Effector memory CD8-positive, alpha-beta T cell (primary cell): ENCODE data around the gene ACAN.

ENCODE experiments used
- ATAC-seq: fragments of 150-1000 bp; cut with Tn5 transposase; replicated peaks from 2 replicates; pipeline ENCODE4 v1.10.0; 2021; ENCODE audit warnings: mild to moderate bottlenecking, moderate library complexity
- DNase-seq, 3 experiments: peaks; one replicate each; pipeline ENCODE4 v3.0.0; 2021
- H3K27ac Mint-ChIP-seq, 2 donors: one replicate each; pipeline ENCODE4 v1.8.0; 2022; ENCODE audit warnings: mild to moderate bottlenecking in 2 of 2, mixed read lengths in 2 of 2, moderate library complexity in 2 of 2
- H3K27me3 Mint-ChIP-seq, 2 donors: one replicate each; pipeline ENCODE4 v1.8.0; 2022; ENCODE audit warnings: mixed read lengths in 2 of 2
- H3K36me3 Mint-ChIP-seq: one replicate; pipeline ENCODE4 v1.8.0; 2022; ENCODE audit warnings: mild to moderate bottlenecking, moderate library complexity, mixed read lengths; ENCODE audit not compliant: insufficient read depth
- H3K4me1 Mint-ChIP-seq, 2 donors: one replicate each; pipeline ENCODE4 v1.8.0; 2022; ENCODE audit warnings: low read depth in 2 of 2, mixed read lengths in 2 of 2
- H3K4me3 Mint-ChIP-seq, 2 donors: one replicate each; pipeline ENCODE4 v1.8.0; 2022; ENCODE audit warnings: mild to moderate bottlenecking in 2 of 2, mixed read lengths in 2 of 2, moderate library complexity in 2 of 2
- H3K9me3 Mint-ChIP-seq, 2 donors: one replicate each; pipeline ENCODE4 v1.8.0; 2022; ENCODE audit warnings: mixed read lengths in 2 of 2

The ACAN gene

DNA sequence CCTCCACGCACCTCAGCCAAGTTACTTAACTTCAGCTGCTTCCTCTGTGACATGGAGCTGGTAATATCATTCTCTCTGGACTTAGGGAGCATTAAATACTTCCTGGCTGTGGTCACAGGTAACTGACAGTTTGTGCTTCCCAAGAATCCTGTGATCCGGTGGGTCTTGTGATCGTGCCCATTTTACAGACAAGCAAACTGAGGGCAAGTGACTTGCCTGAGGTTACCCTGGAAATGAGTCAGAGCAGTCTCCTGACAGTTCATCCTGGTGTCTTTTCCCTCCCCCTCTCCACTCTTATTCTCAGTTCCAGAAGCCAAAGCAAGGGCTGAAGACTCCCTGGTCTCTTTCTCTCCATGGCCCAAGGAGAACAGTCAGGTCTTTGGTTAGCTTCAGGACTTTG is 35.9 kb downstream of the ACAN start:
- Mint-ChIP-seq H3K27me3 (peaks cover 13 to 37% of the 10 kb centered on the region in 2 donors), H3K36me3 (no peaks in the 10 kb centered on the region), H3K4me3 (no peak overlapping the region), H3K27ac (no peak overlapping the region), H3K4me1 (peaks cover 0 to 4% of the 10 kb centered on the region in 2 donors), H3K9me3 (no peaks in the 10 kb centered on the region)
- no peak for DNase-seq
- ATAC-seq, result no peak

DNA sequence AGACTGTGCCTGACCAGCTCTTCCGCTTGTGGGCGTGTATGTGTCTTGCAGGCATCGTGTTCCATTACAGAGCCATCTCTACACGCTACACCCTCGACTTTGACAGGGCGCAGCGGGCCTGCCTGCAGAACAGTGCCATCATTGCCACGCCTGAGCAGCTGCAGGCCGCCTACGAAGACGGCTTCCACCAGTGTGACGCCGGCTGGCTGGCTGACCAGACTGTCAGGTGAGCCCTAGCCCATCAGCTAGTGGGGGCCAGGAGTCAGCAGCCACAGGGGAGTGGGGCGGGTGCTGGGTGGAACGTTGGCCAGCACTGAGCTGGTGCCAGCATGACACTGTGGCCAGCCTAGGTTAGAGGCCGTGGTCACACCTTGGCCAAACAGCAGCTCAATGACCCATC is 36.7 kb downstream of the ACAN start:
- ATAC-seq, result no peak

DNA sequence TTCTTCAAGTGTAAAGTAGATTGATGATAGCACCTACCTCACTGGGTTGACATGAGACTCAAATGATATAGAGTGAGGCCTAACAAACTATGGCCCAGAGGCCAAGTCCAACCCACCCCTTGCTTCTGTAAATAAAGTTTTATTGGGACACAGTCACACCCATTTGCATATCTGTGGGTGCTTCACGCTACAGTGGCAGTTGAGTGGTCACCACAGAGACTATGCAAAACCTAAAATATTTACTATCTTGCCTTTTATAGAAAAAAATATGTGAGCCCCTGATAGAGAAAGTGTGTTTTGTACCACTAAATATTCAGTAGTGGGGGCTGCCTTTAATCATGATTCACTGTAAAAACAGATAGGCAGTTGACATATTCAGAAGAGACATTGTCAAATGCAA is 38.0 kb downstream of the ACAN start:
- DNase-seq (no peak), ATAC-seq (no peak)
- Mint-ChIP-seq H3K4me3 (no peak overlapping the region), H3K36me3 (no peaks in the 10 kb centered on the region), H3K27me3 (peaks cover 13 to 37% of the 10 kb centered on the region in 2 donors), H3K9me3 (no peaks in the 10 kb centered on the region), H3K27ac (no peak overlapping the region), H3K4me1 (no peaks in the 10 kb centered on the region)

More for the DNA sequence above, 36.7 kb downstream of the ACAN start:
- Mint-ChIP-seq H3K9me3 (no peaks in the 10 kb centered on the region), H3K27me3 (peaks cover 13 to 37% of the 10 kb centered on the region in 2 donors), H3K27ac (no peak overlapping the region), H3K36me3 (no peaks in the 10 kb centered on the region), H3K4me1 (no peaks in the 10 kb centered on the region), H3K4me3 (no peak overlapping the region)
- no peak for DNase-seq

DNA sequence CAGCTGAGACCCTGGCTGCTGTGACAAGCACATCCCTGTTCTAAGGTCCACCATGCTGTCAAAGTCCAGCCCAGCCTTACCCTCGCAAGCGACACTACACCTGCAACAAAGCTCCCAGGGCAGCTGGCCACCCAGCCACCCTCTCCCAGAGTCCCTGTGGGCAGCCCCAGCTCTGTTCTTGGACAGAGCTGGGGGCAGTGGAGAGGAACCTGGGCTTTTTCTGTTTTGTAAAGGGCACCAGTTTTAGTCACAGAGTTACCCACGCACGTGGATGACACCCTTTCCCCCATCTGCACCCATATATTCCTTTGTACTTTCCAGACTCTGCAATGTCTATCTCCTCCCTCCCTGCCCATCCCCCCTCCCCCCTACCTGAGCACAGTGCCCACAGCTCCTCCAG is 38.9 kb downstream of the ACAN start:
- Mint-ChIP-seq H3K36me3 (no peaks in the 10 kb centered on the region), H3K9me3 (no peaks in the 10 kb centered on the region), H3K27me3 (peaks cover 13 to 42% of the 10 kb centered on the region in 2 donors), H3K4me1 (no peaks in the 10 kb centered on the region), H3K27ac (no peak overlapping the region), H3K4me3 (no peak overlapping the region)
- ATAC-seq, result no peak
- DNase-seq, result no peak

DNA sequence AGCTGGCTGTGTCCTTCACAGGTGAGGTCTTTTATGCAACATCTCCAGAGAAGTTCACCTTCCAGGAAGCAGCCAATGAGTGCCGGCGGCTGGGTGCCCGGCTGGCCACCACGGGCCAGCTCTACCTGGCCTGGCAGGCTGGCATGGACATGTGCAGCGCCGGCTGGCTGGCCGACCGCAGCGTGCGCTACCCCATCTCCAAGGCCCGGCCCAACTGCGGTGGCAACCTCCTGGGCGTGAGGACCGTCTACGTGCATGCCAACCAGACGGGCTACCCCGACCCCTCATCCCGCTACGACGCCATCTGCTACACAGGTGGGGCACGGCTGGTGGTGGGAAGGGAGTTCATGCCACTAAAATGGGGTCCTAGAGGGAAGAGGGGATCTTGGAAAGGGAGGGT is 40.1 kb downstream of the ACAN start:
- Mint-ChIP-seq H3K9me3 (no peaks in the 10 kb centered on the region), H3K4me3 (no peak overlapping the region), H3K27ac (no peak overlapping the region), H3K4me1 (no peaks in the 10 kb centered on the region), H3K27me3 (peaks cover 6 to 49% of the 10 kb centered on the region in 2 donors), H3K36me3 (no peaks in the 10 kb centered on the region)
- ATAC-seq (no peak), DNase-seq (no peak)

DNA sequence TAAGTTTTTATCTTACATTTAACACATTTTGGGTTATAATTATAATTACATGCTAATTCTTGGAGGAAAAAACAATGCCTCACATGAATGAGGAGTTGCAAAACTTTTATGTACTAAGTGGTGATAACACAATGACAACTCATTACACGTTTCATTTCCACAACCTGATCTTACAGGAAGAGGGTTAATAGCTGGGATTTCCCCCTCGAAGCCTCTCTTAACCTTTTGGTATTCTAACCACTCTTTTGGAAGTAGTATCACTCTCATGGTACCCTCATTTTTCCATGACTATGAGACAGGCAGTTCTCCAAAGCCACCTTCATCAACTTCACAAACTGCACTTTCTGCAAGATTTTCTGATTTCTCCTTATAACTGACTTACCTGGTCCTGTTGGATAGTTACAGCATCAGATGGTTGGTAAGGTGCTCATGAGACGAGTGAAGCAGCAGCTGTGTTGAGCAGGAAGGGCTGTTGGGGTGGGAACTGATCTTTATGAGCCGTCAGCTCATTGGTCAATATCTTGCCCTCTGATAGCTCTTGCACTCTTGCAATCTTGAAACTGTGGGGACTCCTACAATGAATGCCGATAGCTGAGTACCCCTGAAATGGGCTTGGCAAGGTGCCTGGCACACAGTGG is 41.6 kb downstream of the ACAN start:
- H3K36me3 Mint-ChIP-seq, result no peaks in the 10 kb centered on the region
- H3K4me1 Mint-ChIP-seq, result no peaks in the 10 kb centered on the region
- no peak overlapping the region for H3K27ac Mint-ChIP-seq
- no peak overlapping the region for H3K4me3 Mint-ChIP-seq
- no peak for ATAC-seq
- no peak for DNase-seq
- peaks cover 11 to 49% of the 10 kb centered on the region in 2 donors for H3K27me3 Mint-ChIP-seq
- no peaks in the 10 kb centered on the region for H3K9me3 Mint-ChIP-seq

DNA sequence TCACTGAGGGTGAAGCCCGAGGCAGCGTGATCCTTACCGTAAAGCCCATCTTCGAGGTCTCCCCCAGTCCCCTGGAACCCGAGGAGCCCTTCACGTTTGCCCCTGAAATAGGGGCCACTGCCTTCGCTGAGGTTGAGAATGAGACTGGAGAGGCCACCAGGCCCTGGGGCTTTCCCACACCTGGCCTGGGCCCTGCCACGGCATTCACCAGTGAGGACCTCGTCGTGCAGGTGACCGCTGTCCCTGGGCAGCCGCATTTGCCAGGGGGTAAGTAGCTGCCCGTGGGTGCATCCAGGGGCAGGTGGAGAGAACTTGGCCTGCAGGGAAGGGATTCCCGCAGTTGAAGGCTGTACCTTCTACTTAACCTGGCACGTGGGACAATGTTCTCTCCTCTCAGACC is 42.4 kb downstream of the ACAN start:
- H3K4me3 Mint-ChIP-seq, result no peak overlapping the region
- DNase-seq, result no peak
- no peak for ATAC-seq
- H3K27me3 Mint-ChIP-seq, result peaks cover 17 to 49% of the 10 kb centered on the region in 2 donors
- no peaks in the 10 kb centered on the region for H3K4me1 Mint-ChIP-seq
- no peaks in the 10 kb centered on the region for H3K9me3 Mint-ChIP-seq
- H3K36me3 Mint-ChIP-seq, result no peaks in the 10 kb centered on the region
- H3K27ac Mint-ChIP-seq, result no peak overlapping the region

DNA sequence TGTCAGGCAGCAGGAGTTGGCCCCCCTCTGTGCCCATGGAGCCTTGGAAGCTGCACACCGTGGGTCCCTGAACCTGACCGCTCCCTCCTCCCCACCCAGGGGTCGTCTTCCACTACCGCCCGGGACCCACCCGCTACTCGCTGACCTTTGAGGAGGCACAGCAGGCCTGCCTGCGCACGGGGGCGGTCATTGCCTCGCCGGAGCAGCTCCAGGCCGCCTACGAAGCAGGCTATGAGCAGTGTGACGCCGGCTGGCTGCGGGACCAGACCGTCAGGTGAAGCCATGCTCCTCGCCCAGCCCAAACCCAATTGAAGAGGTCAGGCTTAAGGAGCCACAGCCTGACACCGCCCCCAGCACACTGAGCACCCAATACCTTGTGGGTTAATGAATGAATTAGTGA is 43.9 kb downstream of the ACAN start:
- Mint-ChIP-seq H3K36me3 (no peaks in the 10 kb centered on the region), H3K4me1 (no peaks in the 10 kb centered on the region), H3K9me3 (no peaks in the 10 kb centered on the region), H3K4me3 (no peak overlapping the region), H3K27ac (no peak overlapping the region), H3K27me3 (peaks cover 20 to 61% of the 10 kb centered on the region in 2 donors)
- ATAC-seq, result no peak
- no peak for DNase-seq

DNA sequence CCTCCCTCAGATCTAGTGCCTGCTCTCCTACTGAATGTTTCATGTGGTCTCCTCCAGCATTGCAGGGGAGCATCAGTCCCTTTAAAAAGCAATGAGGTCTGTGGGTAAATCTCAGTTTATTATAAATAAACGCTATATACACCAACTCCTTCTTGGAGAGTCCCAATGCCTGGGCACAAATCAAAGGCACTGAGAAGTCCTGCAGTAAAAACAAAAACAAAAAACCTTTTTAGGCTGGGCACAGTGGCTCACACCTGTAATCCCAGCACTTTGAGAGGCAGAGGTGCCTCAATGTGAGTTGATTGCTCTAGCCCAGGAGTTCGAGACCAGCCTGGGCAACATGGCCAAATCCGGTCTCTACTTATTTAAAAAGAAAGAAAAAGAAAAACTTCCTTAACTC is 45.0 kb downstream of the ACAN start:
- peaks cover 25 to 65% of the 10 kb centered on the region in 2 donors for H3K27me3 Mint-ChIP-seq
- H3K27ac Mint-ChIP-seq, result no peak overlapping the region
- ATAC-seq (no peak), DNase-seq (no peak)
- H3K4me1 Mint-ChIP-seq, result no peaks in the 10 kb centered on the region
- H3K36me3 Mint-ChIP-seq, result no peaks in the 10 kb centered on the region
- no peak overlapping the region for H3K4me3 Mint-ChIP-seq
- no peaks in the 10 kb centered on the region for H3K9me3 Mint-ChIP-seq

DNA sequence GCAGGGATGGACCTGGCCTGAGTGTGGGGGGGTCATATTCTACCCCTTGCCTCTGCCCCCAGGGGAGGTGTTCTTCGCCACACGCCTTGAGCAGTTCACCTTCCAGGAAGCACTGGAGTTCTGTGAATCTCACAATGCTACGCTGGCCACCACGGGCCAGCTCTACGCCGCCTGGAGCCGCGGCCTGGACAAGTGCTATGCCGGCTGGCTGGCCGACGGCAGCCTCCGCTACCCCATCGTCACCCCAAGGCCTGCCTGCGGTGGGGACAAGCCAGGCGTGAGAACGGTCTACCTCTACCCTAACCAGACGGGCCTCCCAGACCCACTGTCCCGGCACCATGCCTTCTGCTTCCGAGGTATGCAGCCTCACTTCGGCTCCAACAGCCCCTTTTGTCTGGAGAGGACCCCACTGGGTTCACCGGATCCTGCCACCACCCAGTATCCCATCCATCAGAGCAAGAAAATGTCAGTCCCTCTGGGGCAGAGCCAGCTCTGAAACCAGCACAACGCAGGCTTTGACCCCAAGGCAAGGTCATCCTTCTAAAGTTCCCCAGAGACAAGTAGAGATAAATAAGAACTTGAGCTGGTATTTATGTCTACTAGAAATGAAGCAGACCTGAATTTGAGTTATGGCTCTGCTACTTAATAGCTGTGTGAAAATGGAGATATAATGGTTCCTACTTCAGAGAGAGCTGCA is 46.3 kb downstream of the ACAN start:
- no peak for ATAC-seq
- H3K27ac Mint-ChIP-seq, result no peak overlapping the region
- H3K36me3 Mint-ChIP-seq, result no peaks in the 10 kb centered on the region
- no peak for DNase-seq
- peaks cover 25 to 63% of the 10 kb centered on the region in 2 donors for H3K27me3 Mint-ChIP-seq
- H3K4me1 Mint-ChIP-seq, result no peaks in the 10 kb centered on the region
- peaks cover under 1 to 3% of the 10 kb centered on the region in 2 donors for H3K9me3 Mint-ChIP-seq
- no peak overlapping the region for H3K4me3 Mint-ChIP-seq

DNA sequence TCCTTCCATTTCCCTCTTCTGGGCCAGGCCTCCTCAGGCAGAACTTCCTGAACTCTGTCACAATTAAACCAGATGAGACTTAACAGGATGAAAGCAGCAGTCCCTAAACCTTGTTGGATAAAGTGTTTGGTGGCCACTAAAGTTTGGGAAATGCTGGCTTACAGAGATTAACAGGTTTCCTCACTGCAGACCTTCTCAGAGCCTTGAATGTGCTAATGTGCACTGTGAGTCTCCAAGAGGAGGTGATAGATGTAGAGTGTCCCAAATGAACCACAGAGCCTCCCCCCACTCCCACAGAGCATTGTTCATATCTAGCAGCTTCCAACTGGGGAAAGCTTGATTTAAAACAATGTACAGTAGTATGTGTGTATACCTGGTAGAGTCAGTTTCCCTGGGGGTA is 49.2 kb downstream of the ACAN start:
- no peak for ATAC-seq
- peaks cover 5 to 8% of the 10 kb centered on the region in 2 donors for H3K9me3 Mint-ChIP-seq
- no peak overlapping the region for H3K27ac Mint-ChIP-seq
- H3K4me1 Mint-ChIP-seq, result no peaks in the 10 kb centered on the region
- H3K27me3 Mint-ChIP-seq, result peaks cover 25 to 56% of the 10 kb centered on the region in 2 donors
- no peak overlapping the region for H3K4me3 Mint-ChIP-seq
- no peaks in the 10 kb centered on the region for H3K36me3 Mint-ChIP-seq
- no peak for DNase-seq

DNA sequence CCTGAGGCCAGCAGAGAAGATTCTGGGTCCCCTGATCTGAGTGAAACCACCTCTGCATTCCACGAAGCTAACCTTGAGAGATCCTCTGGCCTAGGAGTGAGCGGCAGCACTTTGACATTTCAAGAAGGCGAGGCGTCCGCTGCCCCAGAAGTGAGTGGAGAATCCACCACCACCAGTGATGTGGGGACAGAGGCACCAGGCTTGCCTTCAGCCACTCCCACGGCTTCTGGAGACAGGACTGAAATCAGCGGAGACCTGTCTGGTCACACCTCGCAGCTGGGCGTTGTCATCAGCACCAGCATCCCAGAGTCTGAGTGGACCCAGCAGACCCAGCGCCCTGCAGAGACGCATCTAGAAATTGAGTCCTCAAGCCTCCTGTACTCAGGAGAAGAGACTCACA is 55.7 kb downstream of the ACAN start:
- H3K9me3 Mint-ChIP-seq, result peaks cover 5 to 8% of the 10 kb centered on the region in 2 donors
- ATAC-seq, result no peak
- no peak for DNase-seq
- peaks cover 0 to 20% of the 10 kb centered on the region in 2 donors for H3K27me3 Mint-ChIP-seq
- H3K27ac Mint-ChIP-seq, result no peak overlapping the region
- no peak overlapping the region for H3K4me3 Mint-ChIP-seq
- H3K4me1 Mint-ChIP-seq, result no peaks in the 10 kb centered on the region
- H3K36me3 Mint-ChIP-seq, result no peaks in the 10 kb centered on the region

DNA sequence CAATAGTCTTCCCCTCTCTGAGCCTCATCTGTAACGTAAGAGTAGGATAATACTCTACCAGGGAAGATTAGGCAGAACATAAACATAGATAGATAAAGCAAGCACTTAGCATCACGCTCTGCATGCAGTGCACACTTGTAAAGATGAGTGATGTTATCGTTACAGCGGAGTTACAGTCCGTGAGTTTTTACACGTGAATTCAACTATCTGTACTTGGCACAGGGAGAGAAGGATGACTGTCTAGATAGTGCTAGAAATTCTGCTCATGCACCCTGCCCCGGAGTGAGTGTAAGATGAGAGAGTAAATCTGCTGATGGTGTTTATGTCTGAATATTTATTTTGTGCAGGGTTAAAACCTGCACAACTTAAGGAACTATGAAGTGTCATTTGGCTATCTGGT is 56.3 kb downstream of the ACAN start:
- Mint-ChIP-seq H3K36me3 (no peaks in the 10 kb centered on the region), H3K27me3 (peaks cover 0 to 20% of the 10 kb centered on the region in 2 donors)

DNA sequence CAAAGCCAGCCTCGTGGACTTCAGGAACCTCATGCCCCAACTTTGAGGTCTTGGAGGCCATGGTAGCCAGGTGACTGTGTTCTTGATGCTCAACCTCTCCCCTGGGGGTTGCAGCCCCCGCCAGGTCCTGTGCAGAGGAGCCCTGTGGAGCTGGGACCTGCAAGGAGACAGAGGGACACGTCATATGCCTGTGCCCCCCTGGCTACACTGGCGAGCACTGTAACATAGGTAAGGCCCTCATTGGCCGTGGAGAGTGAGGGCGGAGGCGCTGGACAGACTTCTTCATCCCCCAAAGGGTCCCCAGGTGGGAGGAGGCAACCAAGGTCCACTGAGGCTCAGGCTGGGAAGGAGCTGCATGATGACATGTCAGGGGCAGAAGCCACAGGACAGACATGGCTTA is 57.0 kb downstream of the ACAN start:
- Mint-ChIP-seq H3K27me3 (peaks cover 0 to 20% of the 10 kb centered on the region in 2 donors), H3K4me3 (no peak overlapping the region), H3K4me1 (no peaks in the 10 kb centered on the region), H3K9me3 (no peaks in the 10 kb centered on the region), H3K36me3 (no peaks in the 10 kb centered on the region), H3K27ac (no peak overlapping the region)
- ATAC-seq (no peak), DNase-seq (no peak)

More for the DNA sequence above, 56.3 kb downstream of the ACAN start:
- peaks cover 4% of the 10 kb centered on the region in 2 donors for H3K9me3 Mint-ChIP-seq
- H3K4me1 Mint-ChIP-seq, result no peaks in the 10 kb centered on the region
- ATAC-seq (no peak), DNase-seq (no peak)
- H3K27ac Mint-ChIP-seq, result no peak overlapping the region
- H3K4me3 Mint-ChIP-seq, result no peak overlapping the region
